HG03097 (cell line): Measurements from ENCODE around the gene DCLK1.

Experiments
- ATAC-seq: cut with Tn5 transposase; IDR thresholded peaks from one replicate; pipeline ENCODE4 v1.9.1; 2021; ENCODE audit not compliant: unreplicated experiment, low FRiP score

DCLK1 gene

GRCh38 chr13:35724446-35724845 is 406.7 kb downstream of the DCLK1 start:
- no peak for ATAC-seq

- no peak for ATAC-seq
These were observed 407.4 kb downstream of the DCLK1 start for GRCh38 chr13:35723821-35724220.

- ATAC-seq = no peak
These were observed 408.1 kb downstream of the DCLK1 start for GRCh38 chr13:35723053-35723461.

GRCh38 chr13:35722458-35723052 is 408.6 kb downstream of the DCLK1 start:
- no peak for ATAC-seq

- ATAC-seq = no peak
These were observed 410.3 kb downstream of the DCLK1 start for GRCh38 chr13:35720690-35721554.

- no peak for ATAC-seq
These were observed 410.9 kb downstream of the DCLK1 start for GRCh38 chr13:35720290-35720689.
